22Rv1 (cell line): ENCODE data around the gene SESTD1.

Experiments
- H3K27ac ChIP-seq: fragments of 450-650 bp; 2 replicates; pipeline ENCODE4 v1.5.1; 2017
- CTCF ChIP-seq: fragments of 450-650 bp; IDR thresholded peaks from 2 replicates; pipeline ENCODE4 v1.5.1; 2017; ENCODE audit warnings: mild to moderate bottlenecking
- ZFX ChIP-seq: fragments of 450-650 bp; IDR thresholded peaks from 2 replicates; pipeline ENCODE4 v1.6.1; 2017; ENCODE audit warnings: antibody characterized with exemption, borderline replicate concordance

SESTD1 gene

GRCh38 chr2:179179719-179180118, 84.9 kb downstream of the SESTD1 start:
- TF ChIP-seq ZFX = no peak
- TF ChIP-seq CTCF = no peak
- no peak overlapping the region for H3K27ac ChIP-seq

DNA sequence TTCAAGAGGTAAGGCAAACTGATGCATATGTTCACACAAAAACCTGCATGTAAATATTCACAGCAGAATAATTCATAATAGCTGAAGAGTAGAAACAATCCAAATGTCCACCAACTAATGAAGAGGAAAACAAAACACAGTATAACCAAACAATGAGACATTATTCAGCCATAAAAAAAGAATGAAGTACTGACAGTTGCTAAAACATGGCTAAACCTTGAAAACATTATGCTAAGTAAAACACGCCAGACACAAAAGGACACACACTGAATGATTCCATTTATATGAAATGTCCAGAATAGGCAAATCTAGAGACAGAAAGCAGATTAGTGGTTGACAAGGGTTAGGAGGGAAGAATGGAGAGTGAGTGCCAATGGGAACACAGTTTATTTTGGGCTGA, 86.9 kb downstream of the SESTD1 start:
- H3K27ac ChIP-seq = no peak overlapping the region
- no peak for TF ChIP-seq ZFX
- no peak for TF ChIP-seq CTCF

GRCh38 chr2:179174240-179174639, 90.4 kb downstream of the SESTD1 start:
- no peak overlapping the region for H3K27ac ChIP-seq
- no peak for TF ChIP-seq ZFX
- TF ChIP-seq CTCF = no peak

- TF ChIP-seq ZFX (no peak), CTCF (no peak)
- no peak overlapping the region for H3K27ac ChIP-seq
Measured at GRCh38 chr2:179172894-179173293, 91.7 kb downstream of the SESTD1 start.

- TF ChIP-seq CTCF (no peak), ZFX (no peak)
- no peak overlapping the region for H3K27ac ChIP-seq
Measured at GRCh38 chr2:179171371-179171770, 93.3 kb downstream of the SESTD1 start.

- H3K27ac ChIP-seq = no peak overlapping the region
- no peak for TF ChIP-seq CTCF
- no peak for TF ChIP-seq ZFX
Measured at GRCh38 chr2:179170901-179171300, 93.7 kb downstream of the SESTD1 start.

DNA sequence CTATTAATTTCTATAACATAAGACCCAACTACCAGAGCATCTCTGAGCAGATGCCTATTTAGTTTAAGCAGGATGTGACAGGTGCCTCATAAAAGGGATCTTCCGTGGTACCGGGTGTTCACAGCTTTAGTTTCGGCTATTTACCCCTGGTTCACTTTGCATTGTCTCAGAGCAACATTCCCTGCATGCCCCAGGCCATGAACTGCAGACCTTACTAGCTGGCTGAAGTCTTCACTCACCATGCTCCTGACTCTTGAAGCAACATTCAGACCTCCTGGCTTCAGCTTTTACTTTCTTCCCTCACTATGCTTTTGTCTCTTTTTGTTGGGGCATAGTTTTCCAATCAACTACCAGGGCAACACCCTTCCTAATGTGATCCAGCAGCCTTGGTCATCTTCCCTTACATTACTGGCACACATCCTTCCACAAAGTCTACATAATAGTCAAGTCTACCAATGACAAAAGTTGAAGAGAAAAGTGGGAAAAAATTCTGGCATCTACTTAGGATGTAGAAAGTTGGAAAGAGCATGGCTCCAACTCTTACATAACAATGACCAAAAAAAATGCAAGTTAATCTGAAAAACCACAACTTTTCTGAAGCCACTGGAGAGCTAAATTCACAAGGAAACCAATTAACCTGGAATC, 99.2 kb downstream of the SESTD1 start:
- no peak overlapping the region for H3K27ac ChIP-seq
- TF ChIP-seq ZFX (no peak), CTCF (no peak)
